Upper lobe of left lung (tissue), 6 donors: ENCODE measurements around the gene CACNA2D2. TPM values are rescaled to one million over a fixed set of nuclear protein-coding genes. Genes with fewer than 3 reads are reported as not detected.

Source experiments
- ATAC-seq, 2 donors: fragments of 200-7000 bp; cut with Tn5 transposase; one replicate each; pipeline ENCODE4 v1.9.1; 2022; ENCODE audit warnings: mild to moderate bottlenecking in 2 of 2, moderate library complexity in 2 of 2; ENCODE audit not compliant: low FRiP score in 2 of 2
- DNase-seq, 2 donors: peaks; one replicate each; pipeline ENCODE4 v3.0.0-alpha.2; 2019 to 2020
- H3K27ac ChIP-seq, 4 donors: fragments of 200-600 bp; sonication (generic); one replicate each; pipeline ENCODE4 v1.5.1; 2016 to 2019
- H3K27me3 ChIP-seq, 4 donors: fragments of 200-600 bp; sonication (generic); one replicate each; pipeline ENCODE4 v1.5.1; 2017 to 2019
- H3K36me3 ChIP-seq, 4 donors: fragments of 200-600 bp; sonication (generic); one replicate each; pipeline ENCODE4 v1.5.1; 2016 to 2019
- H3K4me1 ChIP-seq, 4 donors: fragments of 200-600 bp; sonication (generic); one replicate each; pipeline ENCODE4 v1.5.1; 2018 to 2019
- H3K4me3 ChIP-seq, 4 donors: fragments of 200-600 bp; sonication (generic); one replicate each; pipeline ENCODE4 v1.5.1; 2017 to 2019; ENCODE audit warnings: mild to moderate bottlenecking in 2 of 4, moderate library complexity in 1 of 4
- H3K9me3 ChIP-seq, 4 donors: fragments of 200-600 bp; sonication (generic); one replicate each; pipeline ENCODE4 v1.5.1; 2018 to 2019
- CTCF ChIP-seq, 6 experiments: fragments of 450-650 bp in 4 of 6; fragments of 200-600 bp in 2 of 6; sonication (generic) in 2 of 6; IDR thresholded peaks; one replicate each; pipeline ENCODE4 v1.5.1; 2016 to 2019; ENCODE audit warnings: antibody characterized with exemption in 6 of 6
- EP300 ChIP-seq, 4 donors: sonication (generic); formaldehyde crosslinking; IDR thresholded peaks; one replicate each; pipeline ENCODE4 v1.5.1; 2017; ENCODE audit warnings: antibody characterized with exemption in 4 of 4, control low read depth in 2 of 4
- POLR2A ChIP-seq, 4 donors: fragments of 450-650 bp; IDR thresholded peaks; one replicate each; pipeline ENCODE4 v1.5.1; 2016 to 2017; ENCODE audit warnings: antibody characterized with exemption in 4 of 4, mild to moderate bottlenecking in 2 of 4
- POLR2AphosphoS5 ChIP-seq, 2 donors: sonication (generic); formaldehyde crosslinking; IDR thresholded peaks; one replicate each; pipeline ENCODE4 v1.5.1; 2017; ENCODE audit warnings: antibody characterized with exemption in 2 of 2
- WGBS, 2 donors: methylation state at CpG; one replicate each; pipeline ENCODE4 v1.1.5; 2017 to 2018; 5-methylcytosine and 5-hydroxymethylcytosine counted together
- total RNA-seq, 6 donors: library from RNA; depleted of rRNA in 4 of 6; stranded (reverse); fragments of >200 nt in 4 of 6; gene quantifications; one replicate each; pipeline versions ENCODE4 v1.1.0 to v1.2.1, GENCODE V29; 2016 to 2021
- donor health status: DM: no; HTN: no; CAD: no; lungs with moderate emphysema.
- donor health status: DM: no; HTN: yes; CAD: no; lungs with severe emphysema.

Gene CACNA2D2
- total RNA-seq, result 100 to 1,000 TPM in 4 of 6 donors, 10 to 100 TPM in 2; 71.5 to 213 (median 113) TPM

DNA sequence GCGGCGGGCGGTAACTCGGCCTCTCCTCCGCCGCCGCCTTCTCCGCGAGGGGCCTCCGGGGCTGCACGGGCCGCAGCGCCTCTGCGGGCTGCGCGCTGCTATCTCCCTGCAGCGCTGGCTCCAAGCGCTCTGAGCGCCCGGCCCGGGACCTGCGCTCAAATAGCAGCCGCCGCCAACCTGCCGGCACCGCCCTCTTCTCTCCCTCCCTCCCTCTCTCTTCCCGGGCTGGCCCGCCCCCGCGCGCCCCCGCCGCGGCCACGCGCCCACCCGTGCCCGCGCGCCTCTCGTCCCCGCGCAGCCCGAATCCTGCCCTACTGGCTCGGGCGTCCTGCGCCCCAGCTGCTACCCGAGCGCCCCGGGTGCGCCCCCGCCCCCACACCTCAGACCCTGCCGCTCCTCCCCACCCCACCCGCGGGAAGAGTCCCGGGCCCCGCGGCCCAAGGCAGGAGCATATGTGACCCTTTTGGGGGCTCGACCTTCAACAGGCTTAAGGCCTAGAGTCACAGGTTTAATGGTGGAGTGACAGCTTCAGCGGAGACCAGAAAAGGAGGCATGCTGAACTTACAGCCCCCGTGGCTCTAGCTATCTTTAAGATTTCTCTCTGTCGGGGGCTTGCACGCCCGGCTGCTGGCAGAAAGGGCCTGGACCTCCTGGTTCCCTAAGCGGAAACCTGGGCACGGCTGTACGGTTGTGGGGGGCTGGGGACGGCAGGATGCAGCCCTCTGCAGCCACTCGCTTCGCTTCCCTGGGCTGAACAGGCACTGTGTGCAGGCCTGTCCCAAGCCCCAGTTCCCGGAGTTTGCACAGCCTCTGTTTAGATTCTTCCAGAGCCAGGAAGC is at the start of gene CACNA2D2:
Gene CACNA2D2 (minus strand): TSS at position 131 of the 839 bp plus-strand sequence. CDS start 211 bp downstream, outside the sequence.
- WGBS, 2 donors, result 18 to 36% methylated on average over 2 to 28 of the region's 71 CpGs
- H3K4me3 ChIP-seq, result peak within 1 kb of the TSS; percentile 29 to 86 (median 74)
- no peaks in the 10 kb centered on the region for H3K9me3 ChIP-seq
- peaks cover 5 to 25% (median 14%) of the 10 kb centered on the region in 4 donors for H3K4me1 ChIP-seq
- DNase-seq (peak; percentile 71 to 95), ATAC-seq (peak; percentile 45 to 71)
- TF ChIP-seq POLR2A (IDR thresholded peaks at IDR 0.05), result peak in 1 of 4 donors; percentile 78
- TF ChIP-seq CTCF (IDR thresholded peaks at IDR 0.05), result no peak
- TF ChIP-seq POLR2AphosphoS5 (IDR thresholded peaks at IDR 0.05), result peak; percentile 15 to 67
- peaks cover 0 to 4% (median 0%) of the 10 kb centered on the region in 4 donors for H3K27me3 ChIP-seq
- peak within 1 kb of the TSS; percentile 35 to 81 (median 71) for H3K27ac ChIP-seq
- no peaks in the 10 kb centered on the region for H3K36me3 ChIP-seq

- no peaks in the 10 kb centered on the region for H3K9me3 ChIP-seq
- WGBS, 2 donors, result 78 to 81% methylated on average over 6 to 9 of the region's 9 CpGs
- H3K4me3 ChIP-seq, result no peak overlapping the region
- peak in 1 of 2 donors; percentile 55 for DNase-seq
- H3K36me3 ChIP-seq, result no peaks in the 10 kb centered on the region
- H3K4me1 ChIP-seq, result no peaks in the 10 kb centered on the region
- TF ChIP-seq EP300 (IDR thresholded peaks at IDR 0.05) (no peak), POLR2AphosphoS5 (IDR thresholded peaks at IDR 0.05) (no peak), CTCF (IDR thresholded peaks at IDR 0.05) (no peak), POLR2A (IDR thresholded peaks at IDR 0.05) (no peak)
- H3K27me3 ChIP-seq, result no peaks in the 10 kb centered on the region
- H3K27ac ChIP-seq, result no peak overlapping the region
- ATAC-seq, result no peak
Measured at GRCh38 chr3:50552598-50552997, 49.2 kb upstream of the CACNA2D2 start.

- H3K27ac ChIP-seq, result no peak overlapping the region
- ATAC-seq, result no peak
- H3K4me1 ChIP-seq, result no peaks in the 10 kb centered on the region
- no peaks in the 10 kb centered on the region for H3K27me3 ChIP-seq
- H3K4me3 ChIP-seq, result no peak overlapping the region
- DNase-seq, result no peak
- H3K9me3 ChIP-seq, result no peaks in the 10 kb centered on the region
- 74 to 83% methylated on average over 6 to 7 of the region's 7 CpGs for WGBS, 2 donors
- no peaks in the 10 kb centered on the region for H3K36me3 ChIP-seq
- TF ChIP-seq CTCF (IDR thresholded peaks at IDR 0.05) (no peak), POLR2AphosphoS5 (IDR thresholded peaks at IDR 0.05) (no peak), POLR2A (IDR thresholded peaks at IDR 0.05) (no peak), EP300 (IDR thresholded peaks at IDR 0.05) (no peak)
Measured at GRCh38 chr3:50551681-50552435, 48.4 kb upstream of the CACNA2D2 start.

- TF ChIP-seq EP300 (IDR thresholded peaks at IDR 0.05) (no peak), CTCF (IDR thresholded peaks at IDR 0.05) (no peak), POLR2AphosphoS5 (IDR thresholded peaks at IDR 0.05) (no peak), POLR2A (IDR thresholded peaks at IDR 0.05) (no peak)
- no peak for DNase-seq
- no peaks in the 10 kb centered on the region for H3K4me1 ChIP-seq
- no peaks in the 10 kb centered on the region for H3K9me3 ChIP-seq
- H3K36me3 ChIP-seq, result no peaks in the 10 kb centered on the region
- no peak overlapping the region for H3K27ac ChIP-seq
- H3K27me3 ChIP-seq, result no peaks in the 10 kb centered on the region
- 58 to 59% methylated on average over 9 of the region's 9 CpGs for WGBS, 2 donors
- ATAC-seq, result no peak
- no peak overlapping the region for H3K4me3 ChIP-seq
Measured at GRCh38 chr3:50551054-50551659, 47.7 kb upstream of the CACNA2D2 start.
